ENCODE data around the gene SECISBP2. TPM values are rescaled to one million over a fixed set of nuclear protein-coding genes. Genes with fewer than 3 reads are reported as not detected.

Gene SECISBP2
- total and polyA plus RNA-seq, 4 donors, result 14.2 to 37.7 (median 24.3) TPM

GRCh38 chr9:89395931-89396710, 77.8 kb downstream of the SECISBP2 start:
- no peak overlapping the region for H3K9ac ChIP-seq (ENCODE audit: low read depth in 1 of 2, low read length in 2 of 2)
- H3K4me3 ChIP-seq (ENCODE audit: low read depth in 1 of 3, low read length in 3 of 3), result no peak overlapping the region
- DNase-seq (ENCODE audit: low spot score), result no peak
- H3K9me3 ChIP-seq (ENCODE audit: control insufficient read depth in 4 of 4, low read length in 3 of 4), result no peaks in the 10 kb centered on the region
- TF ChIP-seq JUND (IDR thresholded peaks at IDR 0.05) (no peak), REST (IDR thresholded peaks at IDR 0.05) (no peak), FOXA1 (IDR thresholded peaks at IDR 0.05) (no peak), MAX (IDR thresholded peaks at IDR 0.05) (no peak)
- WGBS, result 95% methylated on average over 11 of the region's 11 CpGs
- no peaks in the 10 kb centered on the region for H3K27me3 ChIP-seq (ENCODE audit: control insufficient read depth in 4 of 4, insufficient read depth in 4 of 4, low read length in 3 of 4)
- H3K36me3 ChIP-seq (ENCODE audit: control insufficient read depth in 4 of 4, insufficient read depth in 3 of 4, low read depth in 1 of 4, low read length in 3 of 4), result peaks cover 0 to 9% (median 4%) of the 10 kb centered on the region in 4 donors
- H3K4me1 ChIP-seq (ENCODE audit: control insufficient read depth in 4 of 4, insufficient read depth in 4 of 4, low read length in 3 of 4), result peaks cover under 1 to 7% (median 4%) of the 10 kb centered on the region in 4 donors
- no peak overlapping the region for H3K27ac ChIP-seq (ENCODE audit: low read depth in 1 of 2, low read length in 2 of 2)

- no peaks in the 10 kb centered on the region for H3K27me3 ChIP-seq (ENCODE audit: control insufficient read depth in 4 of 4, insufficient read depth in 4 of 4, low read length in 3 of 4)
- H3K4me3 ChIP-seq (ENCODE audit: low read depth in 1 of 3, low read length in 3 of 3), result no peak overlapping the region
- no peaks in the 10 kb centered on the region for H3K4me1 ChIP-seq (ENCODE audit: control insufficient read depth in 4 of 4, insufficient read depth in 4 of 4, low read length in 3 of 4)
- H3K36me3 ChIP-seq (ENCODE audit: control insufficient read depth in 4 of 4, insufficient read depth in 3 of 4, low read depth in 1 of 4, low read length in 3 of 4), result peaks cover 0 to 9% (median 4%) of the 10 kb centered on the region in 4 donors
- no peak overlapping the region for H3K9ac ChIP-seq (ENCODE audit: low read depth in 1 of 2, low read length in 2 of 2)
- H3K27ac ChIP-seq (ENCODE audit: low read depth in 1 of 2, low read length in 2 of 2), result no peak overlapping the region
- no peak for DNase-seq (ENCODE audit: low spot score)
- H3K9me3 ChIP-seq (ENCODE audit: control insufficient read depth in 4 of 4, low read length in 3 of 4), result no peaks in the 10 kb centered on the region
- TF ChIP-seq ZBTB33 (IDR thresholded peaks at IDR 0.05) (no peak), HNF4A (conservative IDR thresholded peaks at IDR 0.05) (no peak), REST (IDR thresholded peaks at IDR 0.05) (no peak), NR2F2 (IDR thresholded peaks at IDR 0.05) (no peak), HNF4G (IDR thresholded peaks at IDR 0.05) (no peak), CTCF (IDR thresholded peaks at IDR 0.05; ENCODE audit: low read depth, low read length, missing input control) (no peak), TAF1 (conservative IDR thresholded peaks at IDR 0.05) (no peak), GABPA (IDR thresholded peaks at IDR 0.05 in 1 of 2, conservative IDR thresholded peaks at IDR 0.05 in 1 of 2) (no peak), MAX (IDR thresholded peaks at IDR 0.05) (no peak), SP1 (IDR thresholded peaks at IDR 0.05) (no peak), JUND (IDR thresholded peaks at IDR 0.05) (no peak), RXRA (IDR thresholded peaks at IDR 0.05) (no peak), EGR1 (IDR thresholded peaks at IDR 0.05; ENCODE audit: low read depth in 2 of 2) (no peak), ATF3 (IDR thresholded peaks at IDR 0.05) (no peak), FOXA2 (IDR thresholded peaks at IDR 0.05) (no peak), YY1 (IDR thresholded peaks at IDR 0.05) (no peak), FOXA1 (IDR thresholded peaks at IDR 0.05) (no peak), RAD21 (IDR thresholded peaks at IDR 0.05) (no peak)
- 86% methylated on average over 5 of the region's 5 CpGs for WGBS
These were observed 79.2 kb downstream of the SECISBP2 start for GRCh38 chr9:89397471-89397870.

All from liver (tissue), 9 donors.